Right lobe of liver (tissue), 6 donors: ENCODE data around the gene MOB3B. TPM values are rescaled to one million over a fixed set of nuclear protein-coding genes. Genes with fewer than 3 reads are reported as not detected.

ENCODE experiments used
- ATAC-seq, 4 donors: fragments of 200-7000 bp; cut with Tn5 transposase; one replicate each; pipeline ENCODE4 v1.9.1; 2020; ENCODE audit warnings: mild to moderate bottlenecking in 4 of 4, moderate library complexity in 4 of 4
- DNase-seq, 3 donors: peaks; one replicate each; pipeline ENCODE4 v3.0.0-alpha.2; 2020
- H3K27ac ChIP-seq, 3 donors: fragments of 200-600 bp; one replicate each; pipeline ENCODE4 v1.8.0; 2022
- H3K27me3 ChIP-seq, 2 donors: fragments of 200-600 bp; one replicate each; pipeline ENCODE4 v1.8.0; 2022
- H3K36me3 ChIP-seq, 4 donors: fragments of 200-600 bp; sonication (generic) in 1 of 4; one replicate each; pipeline versions ENCODE4 v1.5.1 to v1.8.0; 2017 to 2022; ENCODE audit warnings: control low read depth in 1 of 4
- H3K4me1 ChIP-seq, 4 donors: fragments of 200-600 bp; sonication (generic) in 1 of 4; one replicate each; pipeline versions ENCODE4 v1.5.1 to v1.8.0; 2017 to 2022; ENCODE audit warnings: control low read depth in 1 of 4
- H3K4me3 ChIP-seq, 3 donors: fragments of 200-600 bp; one replicate each; pipeline ENCODE4 v1.8.0; 2022
- H3K9me3 ChIP-seq, 4 donors: fragments of 200-600 bp; sonication (generic) in 1 of 4; one replicate each; pipeline versions ENCODE4 v1.5.1 to v1.8.0; 2017 to 2022; ENCODE audit warnings: control low read depth in 1 of 4
- CTCF ChIP-seq, 4 donors: fragments of 200-600 bp in 3 of 4; fragments of 450-650 bp in 1 of 4; IDR thresholded peaks; one replicate each; pipeline versions ENCODE4 v1.5.1 to v1.8.0; 2016 to 2022; ENCODE audit warnings: antibody characterized with exemption in 4 of 4, mild to moderate bottlenecking in 2 of 4
- POLR2A ChIP-seq: fragments of 450-650 bp; IDR thresholded peaks from one replicate; pipeline ENCODE4 v1.6.1; 2017; ENCODE audit warnings: antibody characterized with exemption, mild to moderate bottlenecking
- WGBS: methylation state at CpG from one replicate; pipeline ENCODE4 v1.1.6; 2018; ENCODE audit warnings: low coverage, low lambda C conversion rate; ENCODE audit not compliant: insufficient coverage; ENCODE audit errors: missing lambda C conversion rate; 5-methylcytosine and 5-hydroxymethylcytosine counted together
- intact Hi-C, 2 donors: fragments of 100-400 bp; cut with DNase I; formaldehyde crosslinking; loops; one replicate each; pipeline versions ENCODE4 v1.11.2 to v1.14.1; 2022
- total RNA-seq, 6 experiments: library from RNA; depleted of rRNA in 2 of 6; stranded (reverse); fragments of >200 nt in 2 of 6; fragmentation: NEBNext Ultra II Directional in 3 of 6; extraction: Animal tissue kit (Norgen Biotek cat#: 25700) in 3 of 6; gene quantifications; one replicate each; pipeline versions ENCODE4 v1.1.0 to v1.2.4, GENCODE V29; 2016 to 2023
- donor health status: DM: no; HTN: yes; CAD: no.
- donor health status: DM: no; HTN: no; CAD: no.
- donor health status: DM: no; HTN: no; CAD: no.
- donor health status: DM: no; HTN: yes; CAD: no.
- donor health status: DM: no; HTN: yes; CAD: no.

Gene MOB3B
- total RNA-seq, 6 experiments from 2014 or later: 1.0 to 2.4 (median 1.7) TPM

- ATAC-seq: no peak
These were observed 141.5 kb downstream of the MOB3B start for GRCh38 chr9:27388150-27388549.

GRCh38 chr9:27387722-27388121 is 141.9 kb downstream of the MOB3B start:
- TF ChIP-seq CTCF (IDR thresholded peaks at IDR 0.05): no peak
- H3K36me3 ChIP-seq: no peaks in the 10 kb centered on the region
- H3K27ac ChIP-seq: no peak overlapping the region
- H3K4me1 ChIP-seq: peaks cover 0 to 35% (median 17%) of the 10 kb centered on the region in 4 donors
- intact Hi-C loops: loop anchor here in 1 of 2 donors (10.0 kb wide), 1 partner anchor 47 kb away; no protein-coding TSS in a partner anchor
- WGBS: 69% methylated on average over 3 of the region's 3 CpGs
- DNase-seq (no peak), ATAC-seq (peak in 1 of 4 donors; percentile 17)
- no peaks in the 10 kb centered on the region for H3K27me3 ChIP-seq
- H3K4me3 ChIP-seq: no peak overlapping the region
- no peaks in the 10 kb centered on the region for H3K9me3 ChIP-seq

More at GRCh38 chr9:27388150-27388549, 141.5 kb downstream of the MOB3B start:
- Histone ChIP-seq H3K9me3 (no peaks in the 10 kb centered on the region), H3K4me3 (no peak overlapping the region), H3K4me1 (peaks cover 0 to 35% (median 17%) of the 10 kb centered on the region in 4 donors), H3K36me3 (no peaks in the 10 kb centered on the region), H3K27ac (no peak overlapping the region), H3K27me3 (no peaks in the 10 kb centered on the region)
- no peak for TF ChIP-seq POLR2A
- TF ChIP-seq CTCF (IDR thresholded peaks at IDR 0.05): no peak
- intact Hi-C loops: loop anchor here in 1 of 2 donors (10.0 kb wide), 1 partner anchor 47 kb away; no protein-coding TSS in a partner anchor
- no peak for DNase-seq
- 67% methylated on average over 1 of the region's 2 CpGs for WGBS

GRCh38 chr9:27386571-27387091 is 143.0 kb downstream of the MOB3B start:
- intact Hi-C loops: loop anchor here in 1 of 2 donors (10.0 kb wide), 1 partner anchor 48 kb away; no protein-coding TSS in a partner anchor
- no peak overlapping the region for H3K4me3 ChIP-seq
- peaks cover 0 to 35% (median 17%) of the 10 kb centered on the region in 4 donors for H3K4me1 ChIP-seq
- no peaks in the 10 kb centered on the region for H3K36me3 ChIP-seq
- WGBS: 53% methylated on average over 4 of the region's 4 CpGs
- no peak overlapping the region for H3K27ac ChIP-seq
- ATAC-seq (peak; percentile 78 to 82 (median 80)), DNase-seq (peak in 1 of 3 donors; percentile 54)
- H3K9me3 ChIP-seq: no peaks in the 10 kb centered on the region
- H3K27me3 ChIP-seq: no peaks in the 10 kb centered on the region
- TF ChIP-seq CTCF (IDR thresholded peaks at IDR 0.05) (no peak), POLR2A (no peak)

- Histone ChIP-seq H3K27ac (no peak overlapping the region), H3K9me3 (no peaks in the 10 kb centered on the region), H3K4me3 (no peak overlapping the region), H3K36me3 (no peaks in the 10 kb centered on the region), H3K27me3 (no peaks in the 10 kb centered on the region), H3K4me1 (peaks cover 0 to 35% (median 18%) of the 10 kb centered on the region in 4 donors)
- DNase-seq: peak in 2 of 3 donors; percentile 59 to 62
- intact Hi-C loops: loop anchor here in 1 of 2 donors (10.0 kb wide), 1 partner anchor 49 kb away; no protein-coding TSS in a partner anchor
- TF ChIP-seq CTCF (IDR thresholded peaks at IDR 0.05) (no peak), POLR2A (no peak)
- ATAC-seq: peak; percentile 38 to 79 (median 60)
- 74% methylated on average over 3 of the region's 4 CpGs for WGBS
These were observed 143.8 kb downstream of the MOB3B start for GRCh38 chr9:27385606-27386322.
